ENCODE results near the gene LRRC28. TPM values are rescaled to one million over a fixed set of nuclear protein-coding genes. Genes with fewer than 3 reads are reported as not detected.

The LRRC28 gene
- total RNA-seq, 1 experiment from 2014 or later, result 21.4 TPM

GRCh38 chr15:99264125-99264524 is 12.8 kb downstream of the LRRC28 start:
- CTCF ChIA-PET, result interaction anchor here (2.9 kb wide), 1 partner anchor 9 kb away, joined by 19 read pairs; no protein-coding TSS in a partner anchor
- H3K9ac ChIP-seq (ENCODE audit: low read length), result no peak overlapping the region

More at GRCh38 chr15:99264125-99264524, 12.8 kb downstream of the LRRC28 start:
- H3K9me2 ChIP-seq (ENCODE audit: insufficient read depth), result no peaks in the 10 kb centered on the region
- intact Hi-C loops (cut with micrococcal nuclease), result no loop called here
- H2AFZ ChIP-seq (ENCODE audit: low read depth, low read length, poor library complexity, severe bottlenecking), result no peak overlapping the region
- no peaks in the 10 kb centered on the region for H4K20me1 ChIP-seq (ENCODE audit: insufficient read depth)
- no peak for DNase-seq (ENCODE audit: low read depth, low spot score)
- RAD21 ChIA-PET (ENCODE audit: low non-redundant PET in 1 of 2, low total read pairs in 2 of 2, uncharacterized antibody in 2 of 2, unreplicated experiment in 2 of 2), result no interaction called here
- TF ChIP-seq ATF3 (IDR thresholded peaks at IDR 0.05) (no peak), EZH2 (IDR thresholded peaks at IDR 0.05) (no peak), POLR2A (IDR thresholded peaks at IDR 0.05; ENCODE audit: borderline replicate concordance, extremely low read depth, insufficient read depth, insufficient read length) (no peak), TCF7L2 (IDR thresholded peaks at IDR 0.05; ENCODE audit: borderline replicate concordance, extremely low read depth, insufficient read depth, insufficient read length) (no peak), SRF (IDR thresholded peaks at IDR 0.05; ENCODE audit: low read depth) (no peak), ZBTB33 (IDR thresholded peaks at IDR 0.05; ENCODE audit: extremely low read depth, insufficient replicate concordance, low read length) (no peak), ZNF274 (IDR thresholded peaks at IDR 0.05; ENCODE audit: low read depth, low read length) (no peak), MAX (IDR thresholded peaks at IDR 0.05) (no peak), ZFX (IDR thresholded peaks at IDR 0.05) (no peak), YY1 (IDR thresholded peaks at IDR 0.05; ENCODE audit: extremely low read depth, insufficient replicate concordance, low read depth, low read length) (no peak), POLR2AphosphoS5 (IDR thresholded peaks at IDR 0.05; ENCODE audit: low read depth, low read length) (no peak), FOSL1 (IDR thresholded peaks at IDR 0.05; ENCODE audit: low read depth) (no peak), CBX3 (IDR thresholded peaks at IDR 0.05; ENCODE audit: low read depth) (no peak), ELF1 (IDR thresholded peaks at IDR 0.05; ENCODE audit: borderline replicate concordance, low read depth) (no peak)
- TF ChIP-seq, protein P1, sequence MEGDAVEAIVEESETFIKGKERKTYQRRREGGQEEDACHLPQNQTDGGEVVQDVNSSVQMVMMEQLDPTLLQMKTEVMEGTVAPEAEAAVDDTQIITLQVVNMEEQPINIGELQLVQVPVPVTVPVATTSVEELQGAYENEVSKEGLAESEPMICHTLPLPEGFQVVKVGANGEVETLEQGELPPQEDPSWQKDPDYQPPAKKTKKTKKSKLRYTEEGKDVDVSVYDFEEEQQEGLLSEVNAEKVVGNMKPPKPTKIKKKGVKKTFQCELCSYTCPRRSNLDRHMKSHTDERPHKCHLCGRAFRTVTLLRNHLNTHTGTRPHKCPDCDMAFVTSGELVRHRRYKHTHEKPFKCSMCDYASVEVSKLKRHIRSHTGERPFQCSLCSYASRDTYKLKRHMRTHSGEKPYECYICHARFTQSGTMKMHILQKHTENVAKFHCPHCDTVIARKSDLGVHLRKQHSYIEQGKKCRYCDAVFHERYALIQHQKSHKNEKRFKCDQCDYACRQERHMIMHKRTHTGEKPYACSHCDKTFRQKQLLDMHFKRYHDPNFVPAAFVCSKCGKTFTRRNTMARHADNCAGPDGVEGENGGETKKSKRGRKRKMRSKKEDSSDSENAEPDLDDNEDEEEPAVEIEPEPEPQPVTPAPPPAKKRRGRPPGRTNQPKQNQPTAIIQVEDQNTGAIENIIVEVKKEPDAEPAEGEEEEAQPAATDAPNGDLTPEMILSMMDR (IDR thresholded peaks at IDR 0.05 in 2 of 3, conservative IDR thresholded peaks at IDR 0.05 in 1 of 3; ENCODE audit: borderline replicate concordance in 1 of 3, insufficient read depth in 1 of 3, low read depth in 2 of 3, low read length in 2 of 3), result no peak
- no peaks in the 10 kb centered on the region for H3K9me3 ChIP-seq (ENCODE audit: control insufficient read depth in 1 of 2, insufficient read depth in 1 of 2, low read depth in 1 of 2, low read length in 2 of 2)
- H3K4me1 ChIP-seq (ENCODE audit: control insufficient read depth in 1 of 2, insufficient read depth in 2 of 2, low read length in 2 of 2), result no peaks in the 10 kb centered on the region
- H3K4me3 ChIP-seq (replicated peaks in 1 of 2; ENCODE audit: low read depth in 1 of 2, low read length in 2 of 2), result no peak overlapping the region
- POLR2A ChIA-PET, result interaction anchor here (0.7 kb wide), 1 partner anchor 10 kb away, joined by 3 read pairs; no protein-coding TSS in a partner anchor
- H3K27ac ChIP-seq (ENCODE audit: low read depth, low read length), result no peak overlapping the region
- ATAC-seq, result no peak
- no peaks in the 10 kb centered on the region for H3K79me2 ChIP-seq (ENCODE audit: insufficient read depth, low read length)
- no peak overlapping the region for H3K4me2 ChIP-seq (ENCODE audit: low read length)
- no TSS peak for BruUV-seq (replicated peaks)
- H3K36me3 ChIP-seq (ENCODE audit: control insufficient read depth in 1 of 2, insufficient read depth in 2 of 2, low read length in 2 of 2), result no peaks in the 10 kb centered on the region
- no peaks in the 10 kb centered on the region for H3K27me3 ChIP-seq (ENCODE audit: insufficient read depth, low read length)

Measured in HCT116 (cell line).